HG03159 (cell line): ENCODE measurements around the gene ADGRL2.

Source experiments
- ATAC-seq: cut with Tn5 transposase; IDR thresholded peaks from one replicate; pipeline ENCODE4 v1.9.1; 2021; ENCODE audit warnings: mild to moderate bottlenecking, moderate library complexity; ENCODE audit not compliant: unreplicated experiment

Gene ADGRL2

DNA sequence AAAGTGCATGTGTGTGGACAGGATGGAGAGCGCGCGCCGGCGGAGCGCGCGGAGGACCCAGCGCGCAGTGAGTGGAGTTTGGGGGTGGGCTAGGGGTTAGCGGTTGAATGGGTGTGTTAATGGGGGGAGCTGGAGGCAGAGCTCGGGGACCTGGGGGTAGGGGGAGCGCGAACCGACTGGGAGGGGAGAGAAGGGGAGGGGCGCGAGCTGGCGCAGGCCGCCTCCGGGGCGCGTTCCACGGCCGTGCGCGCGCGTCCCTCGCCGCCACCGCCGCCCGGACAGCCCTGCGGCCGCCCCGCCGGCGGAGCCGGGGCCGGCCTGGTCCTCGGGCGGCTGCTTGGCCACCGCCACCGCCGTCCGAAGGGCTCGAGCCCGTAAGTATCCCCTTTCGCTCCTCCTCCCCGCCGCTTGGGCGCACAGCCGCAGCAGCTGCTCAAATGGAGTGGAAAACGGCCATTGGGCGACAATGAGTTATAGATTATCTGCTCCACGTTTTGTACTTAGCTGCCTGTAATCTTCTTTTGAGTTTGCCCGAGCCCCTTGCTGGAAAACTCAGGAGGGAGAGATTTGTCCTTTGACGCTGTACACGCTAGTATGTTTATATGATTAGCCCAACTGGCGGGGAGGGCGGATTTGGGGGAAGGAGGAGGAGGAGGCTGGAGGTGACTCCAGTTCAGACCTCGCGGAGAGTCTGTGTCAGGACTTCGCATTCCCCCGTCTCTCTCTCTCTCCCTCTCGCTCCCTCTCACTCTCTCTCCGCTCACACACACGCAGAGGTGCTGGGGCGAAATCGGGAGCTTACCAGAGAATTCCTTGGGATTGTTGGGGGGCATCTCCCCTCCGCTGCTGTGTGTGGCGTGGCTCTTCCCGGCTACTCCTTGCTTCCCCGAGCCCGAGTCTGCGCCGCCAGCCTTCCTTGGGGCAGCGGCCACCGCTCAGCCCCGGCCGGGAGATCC is at the start of gene ADGRL2:
ADGRL2 (plus strand) TSS at position 240 of the 956 bp plus-strand sequence. CDS start 36,051 bp downstream, outside the sequence.
- ATAC-seq, result peak; percentile 74

GRCh38 chr1:81752840-81753239 is 47.9 kb upstream of the ADGRL2 start:
- ATAC-seq, result no peak

DNA sequence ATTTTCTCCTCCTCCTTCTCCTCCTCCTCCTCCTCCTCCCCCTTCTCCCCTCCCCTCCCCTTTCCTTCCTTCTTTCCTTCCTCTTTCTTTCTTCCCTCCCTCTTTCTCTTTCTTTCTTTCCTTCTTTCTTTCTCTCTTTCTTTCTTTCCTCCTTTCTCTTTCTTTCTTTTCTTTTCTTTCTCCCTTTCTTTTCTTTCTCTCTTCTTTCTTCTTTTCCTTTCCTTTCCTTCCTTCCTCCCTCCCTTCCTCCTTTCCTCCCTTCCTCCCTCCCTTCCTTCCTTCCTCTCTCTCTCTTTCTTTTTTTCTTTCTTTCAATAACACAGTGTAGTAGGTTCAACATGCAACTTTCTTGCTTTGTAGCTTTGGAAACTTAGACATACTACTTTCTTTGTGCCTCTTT is 46.3 kb upstream of the ADGRL2 start:
- ATAC-seq, result no peak

GRCh38 chr1:81756872-81757271 is 43.9 kb upstream of the ADGRL2 start:
- ATAC-seq, result no peak

GRCh38 chr1:81757398-81758020 is 43.2 kb upstream of the ADGRL2 start:
- no peak for ATAC-seq

DNA sequence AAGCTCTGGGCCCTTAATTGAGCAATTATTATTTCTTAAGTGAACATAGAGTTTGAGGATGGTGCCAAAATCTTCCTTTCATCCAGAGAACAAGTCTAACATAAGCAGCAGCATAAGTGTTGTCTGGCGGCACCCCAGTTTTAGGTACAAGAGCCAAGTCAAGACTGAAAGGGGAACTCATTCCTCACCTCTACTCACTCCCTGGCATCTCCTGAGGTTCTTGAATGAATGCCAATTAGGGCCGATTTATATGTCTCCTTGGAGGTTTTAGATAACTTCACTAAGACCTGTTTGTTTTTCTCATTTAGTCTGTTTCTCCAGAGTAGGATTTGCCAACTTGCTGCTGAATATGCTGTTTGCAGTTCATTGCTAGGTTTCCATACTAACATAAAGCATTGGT is 42.6 kb upstream of the ADGRL2 start:
- ATAC-seq, result no peak

DNA sequence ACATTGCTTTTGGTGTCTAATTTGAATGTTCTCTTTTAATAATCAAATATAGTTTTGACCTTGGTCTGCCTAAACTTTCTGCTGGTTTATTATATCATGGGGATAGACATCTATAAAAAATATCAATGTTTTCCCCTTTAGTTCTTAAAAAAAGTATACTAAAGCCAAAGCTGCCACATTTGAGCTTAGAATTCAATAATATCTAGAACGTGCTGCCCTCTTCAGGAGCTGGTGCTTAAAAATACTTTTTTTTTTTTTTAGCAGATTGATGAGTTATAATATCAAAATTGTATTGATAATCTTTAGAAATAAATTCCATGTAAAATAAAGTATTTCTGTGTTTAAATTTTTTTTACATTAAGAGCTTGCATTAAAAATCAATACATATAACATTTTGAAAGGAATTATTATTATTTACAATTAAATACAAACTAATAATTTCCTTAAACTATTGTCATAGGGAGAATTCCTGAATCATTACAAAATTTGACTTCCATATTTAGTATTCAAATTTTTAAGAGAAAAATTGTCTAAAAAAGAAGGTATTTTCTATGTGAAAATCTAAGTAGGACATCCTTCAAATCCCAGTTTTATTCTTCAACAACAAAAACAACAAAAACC is 40.1 kb upstream of the ADGRL2 start:
- no peak for ATAC-seq

DNA sequence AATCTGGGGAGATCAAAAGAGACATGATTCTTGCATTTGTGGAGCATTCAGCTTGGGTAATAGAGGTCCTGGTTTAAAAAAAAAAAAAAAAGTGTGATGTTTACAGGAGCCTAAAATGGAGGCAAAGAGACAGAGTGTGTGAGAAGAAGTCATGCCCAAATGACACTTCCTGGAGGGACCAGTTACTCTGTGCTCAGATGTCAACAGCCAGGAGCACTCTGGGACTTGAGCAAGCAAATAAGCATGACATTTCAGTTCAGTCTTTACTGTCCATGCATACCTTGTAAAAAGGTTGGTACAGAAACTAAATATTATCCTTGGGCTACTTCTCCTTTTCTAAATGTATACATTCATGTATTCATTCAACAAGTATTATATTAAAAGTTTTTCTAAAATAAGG is 25.2 kb upstream of the ADGRL2 start:
- no peak for ATAC-seq

GRCh38 chr1:81780705-81781454 is 19.9 kb upstream of the ADGRL2 start:
- no peak for ATAC-seq

DNA sequence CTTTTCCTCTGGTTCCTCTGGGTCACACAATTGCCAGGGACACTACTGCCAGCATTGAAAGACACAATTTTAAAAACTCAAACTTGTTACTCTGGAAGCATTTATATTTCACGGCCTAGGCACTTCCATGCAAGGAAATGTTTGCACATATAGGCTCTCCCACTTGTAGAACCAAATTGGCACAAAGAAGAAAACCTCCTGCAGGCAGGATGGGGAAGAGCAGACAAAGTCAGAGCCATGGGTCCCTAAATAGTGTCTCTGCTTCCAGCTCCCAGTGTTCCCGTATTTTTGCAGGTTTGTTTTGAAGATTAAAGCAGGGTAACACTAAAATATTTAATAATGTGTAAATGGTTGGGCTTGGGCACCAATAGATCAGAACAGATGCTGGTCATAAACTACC is 19.0 kb upstream of the ADGRL2 start:
- ATAC-seq, result no peak

GRCh38 chr1:81792184-81792583 is 8.6 kb upstream of the ADGRL2 start:
- ATAC-seq, result no peak

GRCh38 chr1:81797701-81798100 is 3.0 kb upstream of the ADGRL2 start:
- ATAC-seq, result no peak

DNA sequence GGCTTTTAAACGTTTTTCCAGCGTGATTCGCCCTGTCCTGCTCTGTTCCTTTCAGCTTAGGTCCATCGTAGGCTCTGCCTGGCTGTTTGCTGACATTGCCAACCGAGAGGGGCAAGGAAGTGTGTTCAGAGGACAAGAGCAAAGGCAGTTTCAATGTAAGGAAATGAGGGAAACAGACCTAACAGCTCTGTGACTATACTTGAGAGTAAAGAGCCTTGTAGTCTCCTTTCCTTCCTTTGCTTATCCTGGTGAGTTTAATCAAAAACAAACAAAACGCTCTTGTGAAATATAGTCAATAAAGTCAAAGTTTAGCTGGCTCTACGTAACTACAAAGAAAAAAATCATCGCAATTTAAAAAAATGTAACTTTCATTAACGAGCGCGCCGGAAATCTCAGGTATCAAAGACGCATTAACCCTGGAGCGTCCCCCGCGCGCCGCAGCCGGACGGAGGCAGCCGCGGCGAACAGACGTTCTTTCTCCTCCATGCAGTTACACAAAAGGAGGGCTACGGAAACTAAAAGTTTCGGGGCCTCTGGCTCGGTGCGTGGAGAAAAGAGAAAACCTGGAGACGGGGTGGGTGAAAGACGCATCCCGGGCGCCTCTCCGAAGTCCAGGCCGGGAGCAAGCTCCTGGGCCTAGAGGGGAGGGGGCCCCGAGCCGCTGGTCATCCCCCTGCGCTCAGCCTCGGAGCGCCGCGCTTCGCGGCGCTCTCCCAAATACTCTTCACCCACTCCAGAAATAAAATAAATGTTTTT is 617 bp upstream of the ADGRL2 start:
- ATAC-seq, result no peak

- ATAC-seq, result no peak
Measured at GRCh38 chr1:81801651-81802456, 1.1 kb downstream of the ADGRL2 start.

DNA sequence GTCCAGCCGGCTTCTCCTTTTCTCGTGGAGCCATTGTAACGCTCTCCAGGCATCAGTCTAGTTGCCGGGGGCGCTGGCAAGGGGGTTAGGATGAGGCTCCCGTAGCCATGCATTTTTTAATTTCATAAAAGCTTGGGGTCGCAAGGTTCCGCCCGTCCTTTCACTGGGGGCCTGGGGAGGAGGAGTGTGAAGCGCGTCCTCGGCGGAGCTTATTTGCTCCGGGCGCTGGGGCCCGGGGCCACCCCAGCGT is 1.6 kb downstream of the ADGRL2 start:
- no peak for ATAC-seq

- no peak for ATAC-seq
Measured at GRCh38 chr1:81802707-81803430, 2.1 kb downstream of the ADGRL2 start.

GRCh38 chr1:81803431-81804110 is 2.8 kb downstream of the ADGRL2 start:
- ATAC-seq, result no peak

DNA sequence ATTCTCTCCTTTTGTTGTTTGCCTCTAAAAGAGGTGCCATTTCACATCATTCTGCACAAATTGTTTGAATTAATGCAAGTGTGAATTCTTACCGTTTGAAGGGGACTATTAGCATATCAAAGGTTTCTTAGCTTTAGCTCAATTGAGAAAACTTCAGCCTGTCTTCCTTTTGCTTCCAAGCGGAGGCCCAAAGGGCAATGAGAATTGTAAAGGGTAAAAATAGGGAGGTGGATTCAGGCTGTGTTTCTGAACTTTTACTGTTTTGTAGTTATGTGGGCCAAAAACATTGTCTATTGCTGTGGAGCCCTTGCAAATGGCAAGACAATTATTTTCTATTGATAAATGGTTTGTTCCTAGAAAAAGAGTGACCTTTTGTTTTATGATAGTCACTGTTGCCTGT is 3.6 kb downstream of the ADGRL2 start:
- ATAC-seq, result no peak
